Tracheal epithelial cell (primary cell): ENCODE measurements around the gene ZNF217. TPM values are rescaled to one million over a fixed set of nuclear protein-coding genes. Genes with fewer than 3 reads are reported as not detected.

Experiments
- total RNA-seq: library from RNA; depleted of rRNA; stranded (reverse); fragments of >200 nt; gene quantifications from 2 replicates; pipeline ENCODE4 v1.2.1, GENCODE V29; 2014

Gene ZNF217
- 31.3 and 41.1 TPM in 2 replicates for total RNA-seq

DNA sequence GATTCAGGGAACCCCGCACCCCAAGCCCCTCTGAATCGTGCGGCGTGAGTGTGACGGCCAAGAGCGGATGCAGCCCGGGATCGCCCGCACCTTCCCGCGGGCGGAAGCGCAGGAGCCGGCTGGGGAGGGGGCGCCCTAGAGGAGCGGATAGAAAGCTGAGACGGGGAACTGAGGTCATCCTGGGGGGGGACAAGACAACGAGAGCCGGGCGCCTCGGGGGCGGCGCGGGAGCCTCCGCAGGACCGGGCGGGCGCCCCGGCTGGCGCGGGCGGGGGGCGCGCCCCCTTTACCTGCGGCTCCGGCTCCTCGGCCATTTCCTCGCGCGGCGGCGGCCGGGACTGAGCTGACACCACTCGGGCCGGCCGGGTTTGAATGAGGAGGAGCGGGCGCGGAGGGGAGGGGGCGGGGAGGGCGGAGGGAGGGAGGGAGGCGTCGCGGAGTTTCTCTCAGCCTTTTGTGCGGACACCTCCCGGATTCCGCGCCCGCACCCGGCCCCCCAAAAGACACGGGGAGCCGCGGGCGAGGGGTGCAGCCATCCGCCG is at the start of gene ZNF217:
ZNF217 (minus strand) TSS at position 374 of the 542 bp plus-strand sequence. CDS start 11,013 bp downstream, outside the sequence.

